ENCODE results near the gene ZCWPW1. TPM values are rescaled to one million over a fixed set of nuclear protein-coding genes. Genes with fewer than 3 reads are reported as not detected.
A peak's percentile ranks its signal among the peaks of the same experiment; 100 is the strongest.
"Not testable (repeated sequence)": the region's sequence is repeated elsewhere in the genome, so short reads cannot be mapped to it uniquely, and the experiment has no call there.

The ZCWPW1 gene
- total and polyA plus RNA-seq, 2 donors (not counting 1 experiment from before 2014, with no cell fraction given), result 1.1 to 2.8 TPM

- H2AFZ ChIP-seq (ENCODE audit: low read length), result no peak overlapping the region
- H3K9me3 ChIP-seq (ENCODE audit: control insufficient read depth, insufficient read depth, low read depth, low read length), result no peaks in the 10 kb centered on the region
- H3K36me3 ChIP-seq (ENCODE audit: control insufficient read depth, insufficient read depth, low read length), result no peaks in the 10 kb centered on the region
- no peak overlapping the region for H3K4me3 ChIP-seq (replicated peaks in 1 of 4; ENCODE audit: control extremely low read depth in 1 of 4, insufficient read depth in 1 of 4, low read depth in 3 of 4, low read length in 4 of 4)
- H3K27ac ChIP-seq (ENCODE audit: insufficient read depth, low read length), result no peak overlapping the region
- H3K9ac ChIP-seq (ENCODE audit: insufficient read depth, low read length), result no peak overlapping the region
- TF ChIP-seq CTCF (conservative IDR thresholded peaks at IDR 0.05 in 1 of 2, IDR thresholded peaks at IDR 0.05 in 1 of 2; ENCODE audit: low read depth in 1 of 2, low read length in 2 of 2) (no peak), EZH2 (IDR thresholded peaks at IDR 0.05; ENCODE audit: low read length, missing control alignments) (no peak)
- no peaks in the 10 kb centered on the region for H3K79me2 ChIP-seq (ENCODE audit: control insufficient read depth, insufficient read depth, low read length)
- no peaks in the 10 kb centered on the region for H4K20me1 ChIP-seq (ENCODE audit: control insufficient read depth, extremely low read depth, insufficient read depth, low read length)
- H3K4me2 ChIP-seq (ENCODE audit: extremely low read depth, insufficient read depth, low read length), result no peak overlapping the region
- DNase-seq (ENCODE audit: low read depth in 2 of 2), result no peak
- H3K27me3 ChIP-seq (ENCODE audit: control insufficient read depth, insufficient read depth, low read length), result no peaks in the 10 kb centered on the region
- peaks cover 22% of the 10 kb centered on the region for H3K4me1 ChIP-seq (ENCODE audit: control insufficient read depth, extremely low read depth, insufficient read depth, low read length)
Observed at GRCh38 chr7:100441641-100442535, 13.4 kb upstream of the ZCWPW1 start.

GRCh38 chr7:100439244-100439643 lies 10.7 kb upstream of the ZCWPW1 start:
- H2AFZ ChIP-seq (ENCODE audit: low read length), result not testable (repeated sequence)

GRCh38 chr7:100438731-100439130 lies 10.2 kb upstream of the ZCWPW1 start:
- peak overlapping the region; percentile 70 for H3K27ac ChIP-seq (ENCODE audit: insufficient read depth, low read length)
- not testable (repeated sequence) for H3K4me2 ChIP-seq (ENCODE audit: extremely low read depth, insufficient read depth, low read length); H4K20me1 ChIP-seq (ENCODE audit: control insufficient read depth, extremely low read depth, insufficient read depth, low read length); H3K9me3 ChIP-seq (ENCODE audit: control insufficient read depth, insufficient read depth, low read depth, low read length); H3K4me3 ChIP-seq (replicated peaks in 1 of 4; ENCODE audit: control extremely low read depth in 1 of 4, insufficient read depth in 1 of 4, low read depth in 3 of 4, low read length in 4 of 4); H3K4me1 ChIP-seq (ENCODE audit: control insufficient read depth, extremely low read depth, insufficient read depth, low read length); H3K9ac ChIP-seq (ENCODE audit: insufficient read depth, low read length); H2AFZ ChIP-seq (ENCODE audit: low read length); DNase-seq (ENCODE audit: low read depth in 2 of 2); H3K27me3 ChIP-seq (ENCODE audit: control insufficient read depth, insufficient read depth, low read length); H3K36me3 ChIP-seq (ENCODE audit: control insufficient read depth, insufficient read depth, low read length)
- H3K79me2 ChIP-seq (ENCODE audit: control insufficient read depth, insufficient read depth, low read length), result peaks cover 21% of the 10 kb centered on the region

More at GRCh38 chr7:100439244-100439643, 10.7 kb upstream of the ZCWPW1 start:
- not testable (repeated sequence) for H3K4me3 ChIP-seq (replicated peaks in 1 of 4; ENCODE audit: control extremely low read depth in 1 of 4, insufficient read depth in 1 of 4, low read depth in 3 of 4, low read length in 4 of 4); H3K36me3 ChIP-seq (ENCODE audit: control insufficient read depth, insufficient read depth, low read length); DNase-seq (ENCODE audit: low read depth in 2 of 2); H3K4me2 ChIP-seq (ENCODE audit: extremely low read depth, insufficient read depth, low read length); H3K9me3 ChIP-seq (ENCODE audit: control insufficient read depth, insufficient read depth, low read depth, low read length); H3K9ac ChIP-seq (ENCODE audit: insufficient read depth, low read length); H3K27me3 ChIP-seq (ENCODE audit: control insufficient read depth, insufficient read depth, low read length); H4K20me1 ChIP-seq (ENCODE audit: control insufficient read depth, extremely low read depth, insufficient read depth, low read length)
- Histone ChIP-seq H3K4me1 (ENCODE audit: control insufficient read depth, extremely low read depth, insufficient read depth, low read length) (peaks cover 11% of the 10 kb centered on the region), H3K79me2 (ENCODE audit: control insufficient read depth, insufficient read depth, low read length) (peaks cover 15% of the 10 kb centered on the region), H3K27ac (ENCODE audit: insufficient read depth, low read length) (peak overlapping the region; percentile 70)

- Histone ChIP-seq H3K4me2 (ENCODE audit: extremely low read depth, insufficient read depth, low read length) (no peak overlapping the region), H3K79me2 (ENCODE audit: control insufficient read depth, insufficient read depth, low read length) (peaks cover 25% of the 10 kb centered on the region), H3K4me1 (ENCODE audit: control insufficient read depth, extremely low read depth, insufficient read depth, low read length) (peaks cover 8% of the 10 kb centered on the region), H3K9me3 (ENCODE audit: control insufficient read depth, insufficient read depth, low read depth, low read length) (no peaks in the 10 kb centered on the region), H3K27ac (ENCODE audit: insufficient read depth, low read length) (no peak overlapping the region), H3K36me3 (ENCODE audit: control insufficient read depth, insufficient read depth, low read length) (peaks cover 9% of the 10 kb centered on the region), H2AFZ (ENCODE audit: low read length) (no peak overlapping the region), H4K20me1 (ENCODE audit: control insufficient read depth, extremely low read depth, insufficient read depth, low read length) (no peaks in the 10 kb centered on the region), H3K9ac (ENCODE audit: insufficient read depth, low read length) (no peak overlapping the region), H3K27me3 (ENCODE audit: control insufficient read depth, insufficient read depth, low read length) (no peaks in the 10 kb centered on the region), H3K4me3 (replicated peaks in 1 of 4; ENCODE audit: control extremely low read depth in 1 of 4, insufficient read depth in 1 of 4, low read depth in 3 of 4, low read length in 4 of 4) (no peak overlapping the region)
- no peak for TF ChIP-seq EZH2 (IDR thresholded peaks at IDR 0.05; ENCODE audit: low read length, missing control alignments)
- no peak for TF ChIP-seq CTCF (conservative IDR thresholded peaks at IDR 0.05 in 1 of 2, IDR thresholded peaks at IDR 0.05 in 1 of 2; ENCODE audit: low read depth in 1 of 2, low read length in 2 of 2)
- DNase-seq (ENCODE audit: low read depth in 2 of 2), result no peak
Observed at GRCh38 chr7:100438172-100438571, 9.7 kb upstream of the ZCWPW1 start.
